Stimulated activated CD8-positive, alpha-beta memory T cell treated with anti-CD3 and anti-CD28 coated beads, Interleukin-2, amount 100 ng/mL, for 48 hours (primary cell): ENCODE results near the gene GSG1L.

Experiments
- DNase-seq, 2 donors: peaks; one replicate each; pipeline ENCODE4 v3.0.0-alpha.2; 2020; ENCODE audit warnings: low read depth in 2 of 2

The GSG1L gene

DNA sequence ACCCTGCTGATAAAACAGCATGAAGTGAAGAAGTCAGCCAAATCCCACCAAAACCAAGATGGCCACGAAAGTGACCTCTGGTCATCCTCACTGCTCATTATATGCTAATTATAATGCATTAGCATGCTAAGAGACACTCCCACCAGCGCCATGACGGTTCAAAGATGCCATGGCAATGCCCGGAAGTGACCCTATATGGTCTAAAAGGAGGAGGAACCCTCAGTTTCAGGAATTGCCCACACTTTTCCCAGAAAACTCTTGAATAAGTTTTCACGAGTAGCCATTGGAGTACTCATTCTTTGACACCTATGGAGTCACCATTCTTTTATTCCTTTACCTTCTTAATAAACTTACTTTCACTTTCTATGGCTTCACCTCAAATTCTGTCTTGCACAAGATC is 44.3 kb downstream of the GSG1L start:
- no peak for DNase-seq

DNA sequence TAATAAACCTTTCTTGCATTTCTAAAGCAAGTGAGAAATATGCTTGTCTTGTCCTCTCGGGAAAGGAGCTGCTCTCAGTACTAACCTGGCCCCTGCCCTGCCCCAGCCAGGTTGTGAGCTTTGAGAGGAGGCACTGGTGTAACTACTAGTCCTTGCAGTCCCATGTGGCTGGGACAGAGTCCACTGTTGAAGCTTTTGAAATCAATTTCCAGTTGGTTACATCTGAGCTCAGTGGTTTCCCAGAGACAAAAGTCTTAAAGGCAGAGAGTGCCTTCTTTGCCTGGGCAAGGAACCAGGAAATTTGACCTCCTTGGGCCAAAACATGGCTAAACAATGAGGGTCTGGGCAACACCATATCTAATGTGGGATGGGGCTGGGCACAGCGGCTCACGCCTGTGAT is 48.7 kb downstream of the GSG1L start:
- no peak for DNase-seq

- no peak for DNase-seq
These were observed 49.6 kb downstream of the GSG1L start for GRCh38 chr16:28013878-28014277.

DNA sequence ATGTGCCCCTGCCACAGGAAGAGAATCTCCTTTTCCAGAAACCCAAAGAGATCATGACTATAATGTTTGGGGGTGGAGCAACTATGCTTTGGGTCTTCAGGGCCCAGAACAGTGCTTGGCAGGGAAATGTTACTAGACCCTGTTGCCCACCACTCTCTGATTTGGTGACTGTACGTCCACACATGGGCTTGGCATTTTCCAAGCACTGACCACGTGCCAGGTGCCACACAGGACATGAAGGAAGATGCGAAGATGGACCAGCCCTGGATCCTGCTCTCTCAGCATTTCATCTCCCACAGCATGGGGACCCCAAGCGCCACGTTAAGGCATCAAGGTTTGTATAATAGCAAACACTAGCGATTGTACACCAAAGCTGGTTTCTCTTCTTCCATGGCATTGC is 50.1 kb downstream of the GSG1L start:
- DNase-seq = no peak

DNA sequence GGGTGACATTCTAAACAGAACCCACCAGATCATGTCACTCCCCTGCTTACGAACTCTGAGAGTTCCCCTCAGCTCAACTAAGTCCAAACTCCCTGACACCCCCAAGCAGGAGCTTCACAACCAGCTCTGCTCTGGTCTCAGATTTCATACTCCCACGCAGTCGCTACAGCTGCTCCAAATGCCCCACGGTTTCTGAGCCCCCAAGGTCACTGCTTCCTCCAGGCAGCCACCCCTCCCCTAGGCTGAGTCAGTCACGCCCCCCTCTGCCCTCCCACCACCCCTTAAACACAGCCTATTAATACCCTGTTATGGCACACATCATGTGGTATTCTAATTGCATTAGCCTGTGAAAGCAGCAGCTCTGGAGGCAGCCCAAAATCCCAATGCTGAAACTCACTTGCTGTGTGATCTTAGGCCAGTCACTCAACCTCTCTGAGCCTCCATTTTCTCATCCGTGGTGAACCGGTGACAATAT is 51.5 kb downstream of the GSG1L start:
- no peak for DNase-seq

DNA sequence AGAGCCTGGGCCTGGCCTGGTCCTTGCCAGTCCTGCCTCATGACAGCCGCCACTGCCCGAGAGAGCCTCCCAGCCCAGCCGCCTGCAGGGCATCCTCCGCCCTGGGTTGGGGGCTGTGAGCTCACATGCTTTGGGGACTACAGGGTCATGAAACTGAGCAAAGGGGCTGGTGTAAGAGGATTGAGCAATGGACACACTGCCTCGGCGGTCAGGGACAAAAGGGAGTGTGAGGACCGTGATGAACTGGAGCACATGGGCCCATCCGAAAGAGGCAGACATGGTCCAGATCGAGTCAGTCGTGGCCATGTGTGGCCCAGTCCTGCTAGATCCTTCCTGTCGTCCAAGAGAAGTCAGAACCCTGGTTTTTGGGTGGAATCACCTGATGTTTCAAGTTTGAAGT is 52.3 kb downstream of the GSG1L start:
- no peak for DNase-seq

DNA sequence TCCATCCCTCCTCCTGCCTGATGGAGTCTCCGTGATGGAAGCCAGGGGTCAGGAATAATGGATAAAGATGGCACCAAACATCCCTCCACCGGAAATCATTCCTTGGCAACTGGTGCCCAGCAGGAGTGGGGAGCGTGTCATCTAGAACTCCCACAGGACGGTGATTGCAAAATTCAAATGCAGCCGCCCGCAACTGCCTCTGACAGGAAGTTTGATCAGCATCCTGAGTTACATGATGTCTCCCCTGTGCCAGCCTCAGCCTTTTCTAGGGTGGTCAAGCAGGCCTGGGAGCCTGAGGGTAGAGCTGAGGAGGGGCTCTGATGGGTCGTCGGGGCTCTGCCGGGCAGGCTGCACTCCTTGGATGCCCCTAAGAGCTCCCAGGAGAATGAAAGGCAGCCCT is 52.8 kb downstream of the GSG1L start:
- DNase-seq = no peak

DNA sequence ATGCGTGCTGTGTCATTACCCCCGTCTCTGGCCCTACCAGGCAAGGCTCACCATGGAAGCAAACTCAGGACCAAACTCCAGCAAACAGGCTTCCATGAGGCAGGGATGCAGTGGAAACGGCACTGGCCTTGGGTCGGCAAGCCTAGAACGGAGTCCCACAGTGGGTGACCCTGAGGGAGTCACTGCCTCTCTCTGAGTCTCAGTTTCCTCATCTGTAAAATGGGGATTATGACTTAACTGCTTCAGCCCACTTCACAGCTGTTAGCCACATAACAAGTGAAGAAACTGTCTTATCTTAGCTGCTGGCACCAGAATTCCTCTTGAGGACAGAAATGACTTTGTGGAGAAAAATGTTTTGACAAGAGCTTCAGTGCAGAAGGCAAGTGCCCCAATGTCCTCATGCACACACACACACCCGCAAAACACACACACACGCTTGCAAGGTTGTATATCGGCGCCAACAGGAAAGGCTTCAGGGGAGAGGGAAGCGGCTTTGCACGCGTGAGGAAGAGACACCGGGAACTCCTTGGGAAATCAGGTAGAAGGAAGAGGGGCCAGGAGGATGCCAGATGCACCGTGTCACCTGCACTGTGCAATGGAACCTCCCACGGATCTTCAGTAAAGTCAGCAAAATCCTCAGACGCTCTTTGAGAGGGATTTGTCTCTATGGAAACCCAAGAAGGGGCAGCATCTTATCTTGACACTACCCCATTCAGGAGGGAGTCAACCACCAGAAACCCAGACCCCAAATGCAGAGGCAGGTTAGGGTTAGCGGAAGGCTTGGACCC is 53.7 kb downstream of the GSG1L start:
- DNase-seq = no peak

DNA sequence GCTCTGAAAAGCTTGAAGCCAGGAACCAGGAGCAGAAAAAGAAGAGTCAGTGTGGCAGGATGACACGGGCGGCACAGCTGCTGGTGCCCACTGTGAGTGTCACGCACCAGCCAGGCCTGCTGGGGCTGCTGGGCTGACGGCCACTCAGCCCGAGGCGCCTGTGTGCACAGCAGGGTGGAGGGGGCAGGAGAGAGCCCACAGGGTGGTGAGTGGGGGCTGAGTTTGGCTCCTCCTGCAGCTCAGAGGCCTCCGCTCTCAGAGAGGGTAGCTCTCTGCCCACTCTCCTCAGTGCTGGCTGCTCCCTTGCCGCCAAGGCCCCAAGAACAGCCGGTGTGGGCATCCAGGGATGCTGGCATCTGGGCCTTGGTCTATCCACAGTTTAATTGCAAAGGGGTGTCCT is 59.6 kb downstream of the GSG1L start:
- no peak for DNase-seq

DNA sequence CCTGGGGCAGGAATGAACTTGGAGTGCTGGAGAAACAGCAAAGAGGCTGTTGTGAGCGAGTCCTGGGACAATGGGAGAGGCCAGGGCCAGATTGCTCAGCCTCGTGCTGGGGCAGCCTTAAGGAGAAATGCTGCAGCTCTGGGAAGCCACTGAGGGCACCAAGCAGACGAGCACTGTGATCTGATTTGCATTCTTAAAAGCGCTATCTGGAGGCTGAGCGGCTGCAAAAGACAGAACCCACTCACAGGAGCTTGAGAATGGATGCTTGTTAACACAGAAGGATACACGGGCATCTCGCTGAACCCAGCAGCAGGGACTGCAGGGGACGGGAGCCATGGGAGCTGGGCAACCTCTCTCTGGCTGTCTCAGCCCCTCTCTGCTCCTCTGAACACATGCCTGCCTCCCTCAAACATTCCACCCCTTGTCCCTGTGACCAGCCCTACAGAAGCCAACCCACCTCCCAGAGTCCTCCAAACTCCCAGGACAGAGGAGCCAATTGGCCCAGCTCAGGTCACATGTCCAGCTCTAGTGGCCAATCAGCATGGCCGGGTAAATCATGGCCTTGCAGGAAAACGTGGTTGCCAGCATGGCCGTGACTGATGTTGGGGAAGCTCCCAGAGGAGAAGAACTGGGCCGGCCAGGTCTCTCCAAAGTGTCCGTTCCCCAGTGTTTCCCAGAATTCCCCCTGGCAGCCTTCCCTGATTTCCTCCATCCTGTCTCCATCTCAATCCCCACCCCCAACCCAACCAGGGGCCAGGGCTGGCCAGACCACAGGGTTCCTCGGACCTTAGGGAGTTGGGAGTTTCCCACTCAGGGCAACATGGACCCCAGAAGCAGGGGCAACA is 60.3 kb downstream of the GSG1L start:
- DNase-seq = no peak

- no peak for DNase-seq
These were observed 61.9 kb downstream of the GSG1L start for GRCh38 chr16:28001642-28002041.

DNA sequence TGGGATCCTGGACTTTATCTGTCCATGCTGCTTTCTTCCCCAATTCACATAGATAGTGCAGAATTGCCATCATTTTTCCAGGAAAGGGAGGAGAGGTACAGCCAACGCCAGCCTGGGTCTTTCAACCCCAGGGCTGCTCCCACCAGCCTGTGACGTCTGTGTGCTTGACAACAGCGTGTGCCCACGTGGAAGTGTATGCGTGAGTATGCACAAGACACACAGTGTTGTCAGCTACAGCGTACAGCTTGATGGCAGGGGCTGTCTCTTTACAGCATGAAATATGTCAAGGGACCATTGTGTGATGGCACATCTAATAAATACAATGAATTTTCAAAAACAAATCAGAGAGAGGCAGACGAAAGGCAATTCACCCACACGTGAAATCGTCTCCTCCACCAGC is 62.3 kb downstream of the GSG1L start:
- DNase-seq = no peak

DNA sequence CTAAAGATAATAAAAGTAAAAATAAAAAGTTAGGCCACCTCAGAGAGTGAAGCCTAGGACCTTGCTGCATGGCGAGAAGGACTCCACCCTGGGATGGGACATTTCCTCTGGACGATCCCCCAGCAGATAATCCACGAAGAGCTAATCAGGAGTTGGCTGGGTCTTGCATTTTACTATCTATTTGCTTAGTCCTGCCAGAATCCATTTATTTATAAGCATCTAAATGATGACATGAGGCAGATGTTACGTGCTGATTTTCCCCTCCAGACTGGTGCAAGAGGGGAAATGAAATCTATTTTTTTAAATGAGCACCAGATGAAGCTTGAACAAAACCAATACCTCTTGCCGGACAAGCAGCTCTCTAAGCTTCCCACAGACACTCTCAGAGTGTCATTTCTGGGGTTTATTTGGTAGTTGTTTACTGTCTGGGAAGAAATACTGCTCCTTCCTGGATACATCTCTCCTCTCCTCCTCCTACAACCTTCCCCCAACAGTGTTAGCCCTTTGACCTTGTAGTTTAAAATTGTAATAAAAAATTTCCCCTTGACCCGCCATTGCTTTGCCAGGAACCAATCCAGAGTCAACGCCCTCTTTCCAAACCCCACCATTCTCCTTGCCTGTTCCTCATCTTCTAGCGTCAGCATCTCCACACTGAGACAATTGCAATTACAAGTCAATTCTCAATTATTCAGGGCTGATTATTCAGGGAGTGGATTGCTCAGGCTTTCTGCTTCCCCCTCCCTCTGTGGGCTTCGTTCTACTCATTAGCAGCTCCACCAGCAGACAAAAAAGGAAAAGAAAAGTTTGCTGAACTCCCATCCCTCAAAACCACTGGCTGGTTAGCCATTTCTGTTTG is 63.0 kb downstream of the GSG1L start:
- no peak for DNase-seq

DNA sequence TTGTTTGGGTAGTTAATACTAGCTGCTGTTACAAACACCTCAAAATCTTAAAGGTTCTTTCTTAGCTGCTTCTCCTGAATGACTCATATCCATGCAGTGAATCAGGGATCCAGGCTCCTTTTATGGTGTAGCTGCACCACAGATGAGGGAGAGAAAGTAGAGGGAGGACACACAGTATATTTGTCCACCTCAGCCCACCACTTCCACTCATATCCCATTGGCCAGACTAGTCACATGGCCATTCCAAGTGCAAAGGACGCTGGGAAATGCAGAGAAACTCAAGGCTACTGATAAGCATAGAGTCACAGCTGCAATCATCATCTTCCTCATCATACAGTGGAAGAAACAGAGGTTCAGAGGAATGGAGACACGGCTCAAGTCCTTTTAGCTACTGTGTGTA is 63.8 kb downstream of the GSG1L start:
- no peak for DNase-seq

DNA sequence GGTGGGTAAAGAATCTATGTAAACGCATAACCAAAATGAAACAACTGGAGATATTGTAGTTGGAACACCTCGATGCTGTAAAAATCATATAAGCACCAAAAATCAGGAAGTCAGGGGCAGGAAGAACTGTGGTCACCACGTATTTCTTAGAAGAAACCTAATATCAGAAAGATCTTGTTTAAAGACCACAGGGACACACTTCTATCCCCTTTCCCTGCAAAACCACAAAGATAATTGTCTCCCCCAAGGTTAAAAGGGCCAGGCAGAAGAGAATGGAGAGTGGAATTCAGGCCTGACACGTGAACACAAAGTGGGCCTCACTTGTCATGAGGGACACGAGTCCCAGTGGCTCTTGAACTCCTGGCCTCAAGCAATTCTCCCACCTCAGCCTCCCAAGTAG is 68.1 kb downstream of the GSG1L start:
- DNase-seq = no peak

- no peak for DNase-seq
These were observed 68.8 kb downstream of the GSG1L start for GRCh38 chr16:27994686-27995085.

- DNase-seq = no peak
These were observed 69.9 kb downstream of the GSG1L start for GRCh38 chr16:27993587-27993986.

GRCh38 chr16:27991876-27992275 is 71.6 kb downstream of the GSG1L start:
- DNase-seq = no peak

- no peak for DNase-seq
These were observed 77.5 kb downstream of the GSG1L start for GRCh38 chr16:27985981-27986380.

DNA sequence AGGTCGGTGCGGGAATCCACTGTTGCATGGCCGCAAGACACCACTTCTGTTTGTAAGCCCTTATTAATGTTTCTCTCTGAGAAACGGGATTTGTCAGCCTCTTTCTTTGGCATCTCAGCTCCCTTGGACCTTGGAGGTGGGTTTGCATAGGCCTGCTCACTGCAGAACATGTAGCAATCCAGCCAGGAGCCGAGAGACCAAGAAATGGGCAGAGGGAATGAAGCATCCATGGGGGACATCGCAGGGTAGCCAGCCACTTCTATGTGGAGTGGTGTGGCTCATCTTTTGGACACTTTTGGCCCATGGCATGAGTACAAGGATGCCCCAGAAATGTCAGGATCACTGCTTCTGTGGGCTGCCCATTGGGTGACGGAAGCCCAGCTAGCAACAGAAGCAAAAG is 79.4 kb downstream of the GSG1L start:
- DNase-seq = no peak

DNA sequence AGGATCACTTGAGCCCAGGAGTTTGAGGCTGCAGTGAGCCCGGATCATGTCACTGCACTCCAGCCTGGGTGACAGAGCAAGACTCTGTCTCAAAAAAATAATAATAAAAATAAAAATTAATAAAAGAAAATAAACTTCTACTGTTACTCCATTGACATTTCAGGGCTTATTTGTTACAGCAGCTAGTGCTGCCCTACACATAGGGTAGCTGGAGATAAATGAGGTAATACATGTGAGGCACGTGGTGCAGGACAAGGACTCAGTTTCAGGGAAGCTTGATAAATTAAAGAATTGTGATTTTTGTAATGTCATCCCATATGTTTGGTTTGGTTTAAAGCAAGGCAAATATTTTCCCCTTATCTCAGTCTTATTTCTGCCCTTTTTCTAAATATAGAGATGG is 80.3 kb downstream of the GSG1L start:
- DNase-seq = no peak

- no peak for DNase-seq
These were observed 81.3 kb downstream of the GSG1L start for GRCh38 chr16:27982184-27982583.
